IPS-18a (cell line): ENCODE results near the gene BLNK.
"Not testable (repeated sequence)": the region's sequence is repeated elsewhere in the genome, so short reads cannot be mapped to it uniquely, and the experiment has no call there.

Source experiments
- H3K27ac ChIP-seq: one replicate; pipeline ENCODE4 v1.5.1; 2013; ENCODE audit warnings: low read length
- H3K27me3 ChIP-seq: one replicate; pipeline ENCODE4 v1.6.1; 2013; ENCODE audit warnings: mild to moderate bottlenecking, low read length; ENCODE audit not compliant: control insufficient read depth, insufficient read depth
- H3K36me3 ChIP-seq: one replicate; pipeline ENCODE4 v1.6.1; 2013; ENCODE audit warnings: low read depth, low read length; ENCODE audit not compliant: control insufficient read depth
- H3K4me1 ChIP-seq: one replicate; pipeline ENCODE4 v1.6.1; 2013; ENCODE audit warnings: low read depth, low read length; ENCODE audit not compliant: control insufficient read depth
- H3K4me3 ChIP-seq: one replicate; pipeline ENCODE4 v1.5.1; 2013; ENCODE audit warnings: low read length
- H3K9ac ChIP-seq: one replicate; pipeline ENCODE4 v1.6.1; 2013; ENCODE audit warnings: mild to moderate bottlenecking, low read length, moderate library complexity
- H3K9me3 ChIP-seq: one replicate; pipeline ENCODE4 v1.6.1; 2013; ENCODE audit warnings: low read depth, low read length; ENCODE audit not compliant: control insufficient read depth

Gene BLNK

GRCh38 chr10:96271016-96271815 lies at the start of gene BLNK:
Gene BLNK (minus strand): TSS chr10:96271569. CDS start chr10:96271398, 171 bp downstream.
- Histone ChIP-seq H3K36me3 (no peaks in the 10 kb centered on the region), H3K9ac (no peak within 1 kb of the TSS), H3K27ac (no peak within 1 kb of the TSS), H3K27me3 (no peaks in the 10 kb centered on the region), H3K4me1 (no peaks in the 10 kb centered on the region), H3K9me3 (no peaks in the 10 kb centered on the region), H3K4me3 (no peak within 1 kb of the TSS)

GRCh38 chr10:96319754-96320474 lies 48.5 kb upstream of the BLNK start:
- Histone ChIP-seq H3K9ac (no peak overlapping the region), H3K27me3 (no peaks in the 10 kb centered on the region), H3K27ac (no peak overlapping the region), H3K4me3 (no peak overlapping the region), H3K4me1 (peaks cover 4% of the 10 kb centered on the region), H3K9me3 (no peaks in the 10 kb centered on the region), H3K36me3 (no peaks in the 10 kb centered on the region)

GRCh38 chr10:96317067-96317833 lies 45.9 kb upstream of the BLNK start:
- Histone ChIP-seq H3K36me3 (no peaks in the 10 kb centered on the region), H3K4me3 (no peak overlapping the region), H3K4me1 (peaks cover 7% of the 10 kb centered on the region), H3K27ac (no peak overlapping the region), H3K9me3 (no peaks in the 10 kb centered on the region), H3K27me3 (no peaks in the 10 kb centered on the region), H3K9ac (no peak overlapping the region)

- Histone ChIP-seq H3K36me3 (no peaks in the 10 kb centered on the region), H3K4me3 (no peak overlapping the region), H3K9ac (no peak overlapping the region), H3K27ac (no peak overlapping the region), H3K9me3 (no peaks in the 10 kb centered on the region), H3K4me1 (peaks cover 40% of the 10 kb centered on the region), H3K27me3 (no peaks in the 10 kb centered on the region)
These were observed 42.0 kb upstream of the BLNK start for GRCh38 chr10:96313344-96313743.

- Histone ChIP-seq H3K9ac (no peak overlapping the region), H3K27ac (no peak overlapping the region), H3K4me3 (no peak overlapping the region)
These were observed 39.9 kb upstream of the BLNK start for GRCh38 chr10:96311180-96311715.

GRCh38 chr10:96310321-96310669 lies 38.9 kb upstream of the BLNK start:
- Histone ChIP-seq H3K36me3 (no peaks in the 10 kb centered on the region), H3K9ac (peak overlapping the region; percentile 35), H3K27me3 (no peaks in the 10 kb centered on the region), H3K4me1 (peaks cover 50% of the 10 kb centered on the region), H3K27ac (peak overlapping the region; percentile 66), H3K9me3 (no peaks in the 10 kb centered on the region), H3K4me3 (peak overlapping the region; percentile 20)

More at GRCh38 chr10:96311180-96311715, 39.9 kb upstream of the BLNK start:
- Histone ChIP-seq H3K4me1 (peaks cover 50% of the 10 kb centered on the region), H3K9me3 (no peaks in the 10 kb centered on the region), H3K36me3 (no peaks in the 10 kb centered on the region), H3K27me3 (no peaks in the 10 kb centered on the region)

GRCh38 chr10:96309628-96310320 lies 38.4 kb upstream of the BLNK start:
- no peaks in the 10 kb centered on the region for H3K27me3 ChIP-seq
- peaks cover 46% of the 10 kb centered on the region for H3K4me1 ChIP-seq
- H3K9ac ChIP-seq, result peak overlapping the region; percentile 49
- H3K27ac ChIP-seq, result peak overlapping the region; percentile 82
- peak overlapping the region; percentile 26 for H3K4me3 ChIP-seq
- H3K36me3 ChIP-seq, result no peaks in the 10 kb centered on the region
- H3K9me3 ChIP-seq, result no peaks in the 10 kb centered on the region

- H3K9ac ChIP-seq, result peak overlapping the region; percentile 49
- peak overlapping the region; percentile 82 for H3K27ac ChIP-seq
These were observed 37.5 kb upstream of the BLNK start for GRCh38 chr10:96308854-96309253.

GRCh38 chr10:96306516-96306915 lies 35.1 kb upstream of the BLNK start:
- Histone ChIP-seq H3K4me3 (no peak overlapping the region), H3K9ac (no peak overlapping the region), H3K4me1 (peaks cover 38% of the 10 kb centered on the region), H3K27me3 (no peaks in the 10 kb centered on the region), H3K9me3 (no peaks in the 10 kb centered on the region), H3K27ac (no peak overlapping the region), H3K36me3 (no peaks in the 10 kb centered on the region)

More at GRCh38 chr10:96308854-96309253, 37.5 kb upstream of the BLNK start:
- H3K27me3 ChIP-seq, H3K9me3 ChIP-seq, H3K36me3 ChIP-seq: not testable (repeated sequence)
- H3K4me1 ChIP-seq, result peaks cover 46% of the 10 kb centered on the region
- peak overlapping the region; percentile 16 for H3K4me3 ChIP-seq

GRCh38 chr10:96305019-96305418 lies 33.6 kb upstream of the BLNK start:
- H3K36me3 ChIP-seq, result no peaks in the 10 kb centered on the region
- H3K4me3 ChIP-seq, result no peak overlapping the region
- H3K27ac ChIP-seq, result no peak overlapping the region
- no peak overlapping the region for H3K9ac ChIP-seq
- H3K9me3 ChIP-seq, result no peaks in the 10 kb centered on the region
- H3K4me1 ChIP-seq, result peaks cover 24% of the 10 kb centered on the region
- H3K27me3 ChIP-seq, result no peaks in the 10 kb centered on the region

GRCh38 chr10:96304230-96304629 lies 32.9 kb upstream of the BLNK start, which contains the start of gene DNTT:
Gene DNTT (plus strand): TSS chr10:96304434. CDS start chr10:96304498, 64 bp downstream.
- H3K9me3 ChIP-seq, result no peaks in the 10 kb centered on the region
- H3K36me3 ChIP-seq, result no peaks in the 10 kb centered on the region
- H3K9ac ChIP-seq, result no peak within 1 kb of the TSS
- peaks cover 19% of the 10 kb centered on the region for H3K4me1 ChIP-seq
- no peak within 1 kb of the TSS for H3K27ac ChIP-seq
- no peak within 1 kb of the TSS for H3K4me3 ChIP-seq
- H3K27me3 ChIP-seq, result no peaks in the 10 kb centered on the region
